WTC11 (cell line): ENCODE results near the gene NR1I3. TPM values are rescaled to one million over a fixed set of nuclear protein-coding genes. Genes with fewer than 3 reads are reported as not detected.

Experiments used
- ATAC-seq: fragments of 200-7000 bp; cut with Tn5 transposase; 2 replicates; pipeline ENCODE4 v1.10.0; 2021; ENCODE audit warnings: mild to moderate bottlenecking, moderate library complexity
- CTCF ChIA-PET: fragments of 300-600 bp; sonication (Branson Sonifier 250); formaldehyde crosslinking; loops from one replicate; lab custom pipeline; 2021; ENCODE audit warnings: antibody characterized with exemption; lab: Charles Lee
- POLR2A ChIA-PET: fragments of 350-600 bp; sonication (Branson Sonifier 250); formaldehyde crosslinking; loops from one replicate; lab custom pipeline; 2021; ENCODE audit warnings: antibody characterized with exemption; lab: Charles Lee
- DNase-seq: peaks from one replicate; pipeline ENCODE4 v3.0.0; 2021; ENCODE audit warnings: low spot score
- H3K27ac Mint-ChIP-seq: 2 replicates; pipeline ENCODE4 v1.8.0; 2021; ENCODE audit warnings: mixed read lengths
- H3K27me3 Mint-ChIP-seq: 2 replicates; pipeline ENCODE4 v1.8.0; 2021; ENCODE audit warnings: low read depth, mild to moderate bottlenecking, moderate library complexity, mixed read lengths
- H3K36me3 Mint-ChIP-seq: 2 replicates; pipeline ENCODE4 v1.8.0; 2021; ENCODE audit warnings: mixed read lengths
- H3K4me1 Mint-ChIP-seq: 2 replicates; pipeline ENCODE4 v1.8.0; 2022; ENCODE audit warnings: mixed read lengths
- H3K4me3 Mint-ChIP-seq: 2 replicates; pipeline ENCODE4 v1.8.0; 2021; ENCODE audit warnings: mild to moderate bottlenecking, moderate library complexity, mixed read lengths
- H3K9me3 Mint-ChIP-seq: 2 replicates; pipeline ENCODE4 v1.8.0; 2021; ENCODE audit warnings: mixed read lengths
- ATF3 ChIP-seq: sonication (generic); formaldehyde crosslinking; conservative IDR thresholded peaks from 2 replicates; pipeline ENCODE4 v1.8.1; 2022; ENCODE audit warnings: mild to moderate bottlenecking, missing genetic modification reagents
- E2F1 ChIP-seq: sonication (generic); formaldehyde crosslinking; IDR thresholded peaks from 2 replicates; pipeline ENCODE4 v1.8.0; 2022; ENCODE audit warnings: mild to moderate bottlenecking, missing genetic modification reagents
- ESRRA ChIP-seq: sonication (generic); formaldehyde crosslinking; IDR thresholded peaks from 2 replicates; pipeline ENCODE4 v1.8.1; 2022; ENCODE audit warnings: mild to moderate bottlenecking, missing genetic modification reagents, borderline replicate concordance
- GRHL2 ChIP-seq: fragments of 250-450 bp; sonication (Bioruptor Pico); IDR thresholded peaks from 2 replicates; pipeline ENCODE4 v1.8.0; 2022; ENCODE audit warnings: mild to moderate bottlenecking, moderate library complexity; ENCODE audit not compliant: insufficient replicate concordance, severe bottlenecking
- GTF2I ChIP-seq: fragments of 250-450 bp; sonication (Bioruptor Pico); conservative IDR thresholded peaks from 2 replicates; pipeline ENCODE4 v1.4.0; 2021; ENCODE audit warnings: mild to moderate bottlenecking
- IRF1 ChIP-seq: sonication (generic); formaldehyde crosslinking; IDR thresholded peaks from 2 replicates; pipeline ENCODE4 v1.8.0; 2023; ENCODE audit warnings: missing genetic modification reagents
- KAT7 ChIP-seq: sonication (generic); formaldehyde crosslinking; IDR thresholded peaks from 2 replicates; pipeline ENCODE4 v1.8.1; 2023; ENCODE audit warnings: missing genetic modification reagents, mild to moderate bottlenecking, borderline replicate concordance
- NFE2L1 ChIP-seq: sonication (generic); formaldehyde crosslinking; IDR thresholded peaks from 2 replicates; pipeline ENCODE4 v1.8.1; 2023; ENCODE audit warnings: missing genetic modification reagents
- NR2C2 ChIP-seq: sonication (generic); formaldehyde crosslinking; IDR thresholded peaks from 2 replicates; pipeline ENCODE4 v1.8.0; 2022; ENCODE audit warnings: mild to moderate bottlenecking, missing genetic modification reagents
- PRRX2 ChIP-seq: fragments of 250-450 bp; sonication (Bioruptor Pico); IDR thresholded peaks from 2 replicates; pipeline ENCODE4 v1.8.0; 2021; ENCODE audit warnings: mild to moderate bottlenecking
- RELA ChIP-seq: sonication (generic); formaldehyde crosslinking; IDR thresholded peaks from 2 replicates; pipeline ENCODE4 v1.8.1; 2022; ENCODE audit warnings: missing genetic modification reagents, mild to moderate bottlenecking, borderline replicate concordance
- SMAD4 ChIP-seq: sonication (generic); formaldehyde crosslinking; IDR thresholded peaks from 2 replicates; pipeline ENCODE4 v1.8.0; 2022; ENCODE audit warnings: mild to moderate bottlenecking, missing genetic modification reagents
- TCF7 ChIP-seq: sonication (generic); formaldehyde crosslinking; IDR thresholded peaks from 2 replicates; pipeline ENCODE4 v1.8.0; 2022; ENCODE audit warnings: mild to moderate bottlenecking, low read depth, missing genetic modification reagents, moderate library complexity
- ZBTB21 ChIP-seq: sonication (generic); formaldehyde crosslinking; IDR thresholded peaks from 2 replicates; pipeline ENCODE4 v1.8.1; 2023; ENCODE audit warnings: mild to moderate bottlenecking, missing genetic modification reagents, borderline replicate concordance
- ZBTB43 ChIP-seq: sonication (generic); formaldehyde crosslinking; IDR thresholded peaks from 2 replicates; pipeline ENCODE4 v1.8.1; 2023; ENCODE audit warnings: mild to moderate bottlenecking, missing genetic modification reagents
- ZMAT4 ChIP-seq: fragments of 250-450 bp; sonication (Bioruptor Pico); IDR thresholded peaks from 2 replicates; pipeline ENCODE4 v1.9.0; 2021; ENCODE audit warnings: mild to moderate bottlenecking
- ZNF281 ChIP-seq: sonication (generic); formaldehyde crosslinking; IDR thresholded peaks from 2 replicates; pipeline ENCODE4 v1.8.0; 2023; ENCODE audit warnings: mild to moderate bottlenecking, missing genetic modification reagents
- ZNF512 ChIP-seq: sonication (generic); formaldehyde crosslinking; IDR thresholded peaks from 2 replicates; pipeline ENCODE4 v1.8.1; 2022; ENCODE audit warnings: missing genetic modification reagents, borderline replicate concordance
- ZSCAN18 ChIP-seq: fragments of 250-450 bp; sonication (Bioruptor Pico); IDR thresholded peaks from 2 replicates; pipeline ENCODE4 v2.1.2; 2022; ENCODE audit warnings: mild to moderate bottlenecking, moderate library complexity
- total RNA-seq: library from RNA; stranded (reverse); gene quantifications from 3 replicates; pipeline ENCODE4 v1.2.3, GENCODE V29; 2021

NR1I3 gene
- total RNA-seq, 1 experiment from 2014 or later: not detected

- peak overlapping the region; percentile 96 for H3K27ac Mint-ChIP-seq
- DNase-seq (no peak), ATAC-seq (no peak)
- CTCF ChIA-PET: interaction anchor here (0.6 to 3.4 kb wide), 8 partner anchors 9 to 240 kb away, joined by 3 to 40 read pairs (median 4); partner anchors contain the start of genes B4GALT3, KLHDC9 and TOMM40L
- POLR2A ChIA-PET: interaction anchor here (2.2 kb wide), 1 partner anchor 68 kb away, joined by 8 read pairs; the partner anchor contains the start of gene DEDD
- peak overlapping the region; percentile 21; the same call in 1 of the 2 replicates for H3K4me3 Mint-ChIP-seq
- TF ChIP-seq NFE2L1 (CRISPR knock-in tag): 0 out of 2 replicates have a peak, but pooled peaks have one; percentile 48
- TF ChIP-seq RELA: no peak
- no peaks in the 10 kb centered on the region for H3K9me3 Mint-ChIP-seq
- peaks cover 17% of the 10 kb centered on the region for H3K36me3 Mint-ChIP-seq
- H3K27me3 Mint-ChIP-seq: no peaks in the 10 kb centered on the region
- H3K4me1 Mint-ChIP-seq: peaks cover 65% of the 10 kb centered on the region
Measured at GRCh38 chr1:161200421-161200991, 37.5 kb downstream of the NR1I3 start.

- Mint-ChIP-seq H3K4me1 (peaks cover 65% of the 10 kb centered on the region), H3K36me3 (peaks cover 12% of the 10 kb centered on the region), H3K27me3 (no peaks in the 10 kb centered on the region), H3K4me3 (no peak overlapping the region), H3K9me3 (no peaks in the 10 kb centered on the region), H3K27ac (peak overlapping the region; percentile 51)
- ChIA-PET POLR2A (interaction anchor here (1.0 to 1.8 kb wide), 3 partner anchors 22 to 34 kb away, joined by 3 to 9 read pairs (median 4); partner anchors contain the start of genes B4GALT3, PPOX and TOMM40L), CTCF (interaction anchor here (1.0 to 3.3 kb wide), 7 partner anchors 8 to 179 kb away, joined by 3 to 47 read pairs (median 19); partner anchors contain the start of genes F11R, PCP4L1, PPOX and TOMM40L)
- TF ChIP-seq ZNF512: no peak
- no peak for TF ChIP-seq GTF2I (CRISPR knock-in tag)
- no peak for TF ChIP-seq SMAD4 (CRISPR knock-in tag)
- TF ChIP-seq NR2C2 (CRISPR knock-in tag): no peak
- no peak for TF ChIP-seq ZNF281 (CRISPR knock-in tag)
- TF ChIP-seq ESRRA (CRISPR knock-in tag): no peak
- no peak for TF ChIP-seq TCF7
- no peak for TF ChIP-seq IRF1 (CRISPR knock-in tag)
- no peak for TF ChIP-seq KAT7 (CRISPR knock-in tag)
- no peak for TF ChIP-seq ATF3
- TF ChIP-seq ZMAT4: no peak
- TF ChIP-seq ZBTB21 (CRISPR knock-in tag): no peak
- TF ChIP-seq ZBTB43 (CRISPR knock-in tag): no peak
- no peak for TF ChIP-seq ZSCAN18 (CRISPR knock-in tag)
- TF ChIP-seq GRHL2 (CRISPR knock-in tag): no peak
- TF ChIP-seq PRRX2 (CRISPR knock-in tag): no peak
- TF ChIP-seq E2F1: no peak
- DNase-seq: no peak
- ATAC-seq: no peak
Measured at GRCh38 chr1:161199506-161200139, 38.4 kb downstream of the NR1I3 start.
